GM18870 (cell line): ENCODE data around the gene CNOT8.
A peak's percentile ranks its signal among the peaks of the same experiment; 100 is the strongest.
"Not testable (repeated sequence)": the region's sequence is repeated elsewhere in the genome, so short reads cannot be mapped to it uniquely, and the experiment has no call there.

Experiments
- ATAC-seq: cut with Tn5 transposase; IDR thresholded peaks from one replicate; pipeline ENCODE4 v1.9.1; 2021; ENCODE audit warnings: moderate library complexity; ENCODE audit not compliant: unreplicated experiment

Gene CNOT8

GRCh38 chr5:154858297-154858971 lies at the start of gene CNOT8:
CNOT8 (plus strand) TSS chr5:154858627; CDS start chr5:154863279, 4,652 bp downstream.
- peak; percentile 54 for ATAC-seq

- no peak for ATAC-seq
Observed at GRCh38 chr5:154811239-154811638, 47.2 kb upstream of the CNOT8 start.

- no peak for ATAC-seq
Observed at GRCh38 chr5:154811653-154812465, 46.6 kb upstream of the CNOT8 start.

GRCh38 chr5:154813158-154813557 lies 45.3 kb upstream of the CNOT8 start:
- ATAC-seq, result no peak

- ATAC-seq, result no peak
Observed at GRCh38 chr5:154813736-154814135, 44.7 kb upstream of the CNOT8 start.

- ATAC-seq, result no peak
Observed at GRCh38 chr5:154815025-154815424, 43.4 kb upstream of the CNOT8 start.

GRCh38 chr5:154815684-154816247 lies 42.7 kb upstream of the CNOT8 start:
- no peak for ATAC-seq

- no peak for ATAC-seq
Observed at GRCh38 chr5:154816891-154817492, 41.4 kb upstream of the CNOT8 start.

- ATAC-seq, result no peak
Observed at GRCh38 chr5:154817815-154818214, 40.6 kb upstream of the CNOT8 start.

- ATAC-seq, result no peak
Observed at GRCh38 chr5:154818471-154819116, 39.8 kb upstream of the CNOT8 start.

GRCh38 chr5:154819546-154819945 lies 38.9 kb upstream of the CNOT8 start:
- ATAC-seq, result no peak

- ATAC-seq, result no peak
Observed at GRCh38 chr5:154820383-154820782, 38.0 kb upstream of the CNOT8 start.

- ATAC-seq, result not testable (repeated sequence)
Observed at GRCh38 chr5:154822896-154823295, 35.5 kb upstream of the CNOT8 start.

- ATAC-seq, result no peak
Observed at GRCh38 chr5:154823605-154824004, 34.8 kb upstream of the CNOT8 start.

- ATAC-seq, result no peak
Observed at GRCh38 chr5:154824070-154824469, 34.4 kb upstream of the CNOT8 start.

GRCh38 chr5:154829181-154829588 lies 29.2 kb upstream of the CNOT8 start:
- ATAC-seq, result no peak

GRCh38 chr5:154829589-154830218 lies 28.7 kb upstream of the CNOT8 start:
- ATAC-seq, result no peak

- ATAC-seq, result no peak
Observed at GRCh38 chr5:154830219-154830595, 28.2 kb upstream of the CNOT8 start.

- ATAC-seq, result no peak
Observed at GRCh38 chr5:154830596-154830995, 27.8 kb upstream of the CNOT8 start.

- ATAC-seq, result no peak
Observed at GRCh38 chr5:154831451-154831850, 27.0 kb upstream of the CNOT8 start.

- ATAC-seq, result not testable (repeated sequence)
Observed at GRCh38 chr5:154832804-154833203, 25.6 kb upstream of the CNOT8 start.
